GM12891 (cell line): ENCODE measurements around the gene TTLL5.

ENCODE experiments used
- PAX5 ChIP-seq: IDR thresholded peaks from 2 replicates; pipeline ENCODE4 v1.6.1; 2011; ENCODE audit warnings: low read length, moderate library complexity, mild to moderate bottlenecking; ENCODE audit not compliant: insufficient read depth, severe bottlenecking
- POLR2A ChIP-seq: IDR thresholded peaks from 2 replicates; pipeline ENCODE4 v1.6.1; 2011; ENCODE audit warnings: low read depth, low read length, control low read depth
- POLR2AphosphoS5 ChIP-seq: IDR thresholded peaks from 2 replicates; pipeline ENCODE4 v1.6.1; 2011; ENCODE audit warnings: low read depth, low read length, control low read depth
- TAF1 ChIP-seq: IDR thresholded peaks from 2 replicates; pipeline ENCODE4 v1.6.1; 2011; ENCODE audit warnings: low read depth, low read length, control low read depth

DNA sequence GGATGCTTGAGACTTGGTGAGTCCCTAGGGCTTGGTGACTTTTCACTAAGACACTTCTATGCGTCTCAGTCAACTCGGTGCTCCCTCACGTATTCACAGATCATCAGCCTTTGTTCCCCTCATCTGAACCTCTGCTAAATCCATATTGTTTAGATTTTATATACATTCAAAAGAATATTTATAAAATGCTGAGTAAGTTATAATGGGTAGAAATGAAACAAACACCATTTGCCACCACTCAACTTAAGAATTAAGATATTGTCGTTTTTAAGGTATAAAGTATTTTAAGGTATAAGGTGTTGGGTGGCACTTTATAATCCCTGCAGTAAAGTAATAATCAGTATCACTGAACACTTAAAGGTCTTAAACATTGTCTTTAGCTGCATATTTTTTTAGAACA is 103.0 kb downstream of the TTLL5 start:
- TF ChIP-seq POLR2A (no peak), POLR2AphosphoS5 (no peak), TAF1 (no peak), PAX5 (no peak)
